ENCODE measurements around the gene BICRAL. TPM values are rescaled to one million over a fixed set of nuclear protein-coding genes. Genes with fewer than 3 reads are reported as not detected.

The BICRAL gene
- total RNA-seq, 1 donor: 9.4 TPM

- TF ChIP-seq CTCF (IDR thresholded peaks at IDR 0.05; ENCODE audit: extremely low read depth, low read depth, low read length): no peak
- H3K9me3 ChIP-seq (ENCODE audit: low read depth, low read length): no peaks in the 10 kb centered on the region
- H3K27ac ChIP-seq (ENCODE audit: low read depth, low read length): no peak overlapping the region
- H3K4me3 ChIP-seq (ENCODE audit: insufficient read depth, low read length): no peak overlapping the region
- no peak overlapping the region for H3K4me2 ChIP-seq (ENCODE audit: insufficient read depth, low read length)
- H3K27me3 ChIP-seq (ENCODE audit: insufficient read depth, low read length): no peaks in the 10 kb centered on the region
- H4K20me1 ChIP-seq (ENCODE audit: insufficient read depth, low read length): no peaks in the 10 kb centered on the region
- H2AFZ ChIP-seq (ENCODE audit: low read length): no peak overlapping the region
- H3K36me3 ChIP-seq (ENCODE audit: insufficient read depth, low read length): peaks cover 15% of the 10 kb centered on the region
- DNase-seq (ENCODE audit: insufficient read length, low spot score, missing footprints): peak; percentile 62
- H3K4me1 ChIP-seq (ENCODE audit: insufficient read depth, low read length): peaks cover 11% of the 10 kb centered on the region
- no peaks in the 10 kb centered on the region for H3K79me2 ChIP-seq (ENCODE audit: insufficient read depth, low read length)
Observed at GRCh38 chr6:42821846-42822245, 40.0 kb downstream of the BICRAL start.

- no peak overlapping the region for H3K4me2 ChIP-seq (ENCODE audit: insufficient read depth, low read length)
- H2AFZ ChIP-seq (ENCODE audit: low read length): no peak overlapping the region
- TF ChIP-seq CTCF (IDR thresholded peaks at IDR 0.05; ENCODE audit: extremely low read depth, low read depth, low read length): no peak
Observed at GRCh38 chr6:42829561-42830092, 47.8 kb downstream of the BICRAL start.

GRCh38 chr6:42831237-42831636, 49.4 kb downstream of the BICRAL start:
- Histone ChIP-seq H3K4me1 (ENCODE audit: insufficient read depth, low read length) (no peaks in the 10 kb centered on the region), H3K4me2 (ENCODE audit: insufficient read depth, low read length) (no peak overlapping the region)

More at GRCh38 chr6:42829561-42830092, 47.8 kb downstream of the BICRAL start:
- DNase-seq (ENCODE audit: insufficient read length, low spot score, missing footprints): no peak
- H3K27me3 ChIP-seq (ENCODE audit: insufficient read depth, low read length): no peaks in the 10 kb centered on the region
- no peaks in the 10 kb centered on the region for H3K9me3 ChIP-seq (ENCODE audit: low read depth, low read length)
- no peak overlapping the region for H3K4me3 ChIP-seq (ENCODE audit: insufficient read depth, low read length)
- H3K36me3 ChIP-seq (ENCODE audit: insufficient read depth, low read length): peaks cover 27% of the 10 kb centered on the region
- no peaks in the 10 kb centered on the region for H3K79me2 ChIP-seq (ENCODE audit: insufficient read depth, low read length)
- H3K4me1 ChIP-seq (ENCODE audit: insufficient read depth, low read length): no peaks in the 10 kb centered on the region
- H4K20me1 ChIP-seq (ENCODE audit: insufficient read depth, low read length): no peaks in the 10 kb centered on the region
- H3K27ac ChIP-seq (ENCODE audit: low read depth, low read length): no peak overlapping the region

DNA sequence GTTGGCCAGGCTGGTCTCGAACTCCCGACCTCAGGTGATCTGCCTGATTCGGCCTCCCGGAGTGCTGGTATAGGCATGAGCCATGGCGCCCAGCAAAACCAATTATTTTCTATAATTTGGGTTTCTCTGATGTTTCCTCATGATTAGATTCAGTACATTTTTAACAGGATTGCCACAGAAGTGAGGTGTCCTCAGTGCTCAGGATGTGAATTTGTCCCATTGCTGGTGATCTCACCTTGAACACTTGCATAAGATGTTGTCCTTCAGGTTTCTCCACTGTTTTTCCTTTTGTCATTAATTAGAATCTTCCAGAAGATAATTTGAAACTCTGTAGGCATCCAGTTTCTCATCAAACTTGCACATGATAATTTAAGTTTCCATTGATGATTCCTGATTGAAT, 52.2 kb downstream of the BICRAL start:
- Histone ChIP-seq H3K4me3 (ENCODE audit: insufficient read depth, low read length) (no peak overlapping the region), H3K4me1 (ENCODE audit: insufficient read depth, low read length) (no peaks in the 10 kb centered on the region)

More at GRCh38 chr6:42831237-42831636, 49.4 kb downstream of the BICRAL start:
- no peak for TF ChIP-seq CTCF (IDR thresholded peaks at IDR 0.05; ENCODE audit: extremely low read depth, low read depth, low read length)
- peaks cover 27% of the 10 kb centered on the region for H3K36me3 ChIP-seq (ENCODE audit: insufficient read depth, low read length)
- no peaks in the 10 kb centered on the region for H4K20me1 ChIP-seq (ENCODE audit: insufficient read depth, low read length)
- H3K27ac ChIP-seq (ENCODE audit: low read depth, low read length): no peak overlapping the region
- H3K9me3 ChIP-seq (ENCODE audit: low read depth, low read length): no peaks in the 10 kb centered on the region
- H3K27me3 ChIP-seq (ENCODE audit: insufficient read depth, low read length): no peaks in the 10 kb centered on the region
- no peaks in the 10 kb centered on the region for H3K79me2 ChIP-seq (ENCODE audit: insufficient read depth, low read length)
- H2AFZ ChIP-seq (ENCODE audit: low read length): no peak overlapping the region
- no peak overlapping the region for H3K4me3 ChIP-seq (ENCODE audit: insufficient read depth, low read length)
- DNase-seq (ENCODE audit: insufficient read length, low spot score, missing footprints): no peak

More for the DNA sequence above, 52.2 kb downstream of the BICRAL start:
- Histone ChIP-seq H3K27ac (ENCODE audit: low read depth, low read length) (no peak overlapping the region), H3K4me2 (ENCODE audit: insufficient read depth, low read length) (no peak overlapping the region), H4K20me1 (ENCODE audit: insufficient read depth, low read length) (no peaks in the 10 kb centered on the region), H2AFZ (ENCODE audit: low read length) (no peak overlapping the region), H3K9me3 (ENCODE audit: low read depth, low read length) (no peaks in the 10 kb centered on the region), H3K79me2 (ENCODE audit: insufficient read depth, low read length) (no peaks in the 10 kb centered on the region), H3K27me3 (ENCODE audit: insufficient read depth, low read length) (no peaks in the 10 kb centered on the region), H3K36me3 (ENCODE audit: insufficient read depth, low read length) (peaks cover 18% of the 10 kb centered on the region)
- TF ChIP-seq CTCF (IDR thresholded peaks at IDR 0.05; ENCODE audit: extremely low read depth, low read depth, low read length): no peak
- no peak for DNase-seq (ENCODE audit: insufficient read length, low spot score, missing footprints)
